ENCODE measurements around the gene MYO7A. TPM values are rescaled to one million over a fixed set of nuclear protein-coding genes. Genes with fewer than 3 reads are reported as not detected.

MYO7A gene
- polyA plus RNA-seq, 3 donors, result 3.6 to 6.4 (median 6.4) TPM

- 81 to 87% (median 83%) methylated on average over 9 of the region's 9 CpGs for WGBS, 3 donors
- no peak overlapping the region for H3K27ac ChIP-seq (ENCODE audit: low read depth, low read length)
These were observed 59.2 kb downstream of the MYO7A start for GRCh38 chr11:77187111-77187750.

GRCh38 chr11:77187776-77188632, 60.0 kb downstream of the MYO7A start:
- no peak overlapping the region for H3K27ac ChIP-seq (ENCODE audit: low read depth, low read length)
- WGBS, 3 donors, result 39 to 60% (median 60%) methylated on average over 7 of the region's 7 CpGs

- WGBS, 3 donors, result 83 to 89% (median 89%) methylated on average over 18 of the region's 18 CpGs
- H3K27ac ChIP-seq (ENCODE audit: low read depth, low read length), result no peak overlapping the region
These were observed 60.8 kb downstream of the MYO7A start for GRCh38 chr11:77188633-77189491.

- WGBS, 3 donors, result 93 to 95% (median 93%) methylated on average over 28 of the region's 28 CpGs
- no peak overlapping the region for H3K27ac ChIP-seq (ENCODE audit: low read depth, low read length)
These were observed 61.7 kb downstream of the MYO7A start for GRCh38 chr11:77189588-77190210.

GRCh38 chr11:77190331-77191075, 62.5 kb downstream of the MYO7A start:
- H3K27ac ChIP-seq (ENCODE audit: low read depth, low read length), result no peak overlapping the region
- 90 to 95% (median 92%) methylated on average over 21 of the region's 21 CpGs for WGBS, 3 donors

GRCh38 chr11:77191429-77191822, 63.4 kb downstream of the MYO7A start:
- no peak overlapping the region for H3K27ac ChIP-seq (ENCODE audit: low read depth, low read length)

GRCh38 chr11:77191823-77192495, 63.9 kb downstream of the MYO7A start:
- H3K27ac ChIP-seq (ENCODE audit: low read depth, low read length), result no peak overlapping the region
- 29 to 52% (median 47%) methylated on average over 27 of the region's 27 CpGs for WGBS, 3 donors

More at GRCh38 chr11:77191429-77191822, 63.4 kb downstream of the MYO7A start:
- 80 to 82% (median 81%) methylated on average over 11 of the region's 11 CpGs for WGBS, 3 donors

GRCh38 chr11:77193167-77193566, 65.1 kb downstream of the MYO7A start:
- no peak overlapping the region for H3K27ac ChIP-seq (ENCODE audit: low read depth, low read length)

GRCh38 chr11:77193911-77194830, 66.1 kb downstream of the MYO7A start:
- H3K27ac ChIP-seq (ENCODE audit: low read depth, low read length), result no peak overlapping the region
- whole genome bisulfite sequencing, 3 donors, result 91 to 94% (median 93%) methylated on average over 15 of the region's 15 CpGs

GRCh38 chr11:77195071-77195755, 67.2 kb downstream of the MYO7A start:
- H3K27ac ChIP-seq (ENCODE audit: low read depth, low read length), result no peak overlapping the region
- 78 to 90% (median 83%) methylated on average over 15 to 16 of the region's 16 CpGs for WGBS, 3 donors

- no peak overlapping the region for H3K27ac ChIP-seq (ENCODE audit: low read depth, low read length)
- WGBS, 3 donors, result 82 to 93% (median 90%) methylated on average over 8 of the region's 8 CpGs
These were observed 68.9 kb downstream of the MYO7A start for GRCh38 chr11:77196961-77197360.

GRCh38 chr11:77197626-77198320, 69.7 kb downstream of the MYO7A start:
- WGBS, 3 donors, result 88 to 92% (median 90%) methylated on average over 14 of the region's 14 CpGs
- H3K27ac ChIP-seq (ENCODE audit: low read depth, low read length), result no peak overlapping the region

GRCh38 chr11:77198440-77198849, 70.4 kb downstream of the MYO7A start:
- no peak overlapping the region for H3K27ac ChIP-seq (ENCODE audit: low read depth, low read length)
- 76 to 80% (median 77%) methylated on average over 11 of the region's 11 CpGs for WGBS, 3 donors

GRCh38 chr11:77199137-77199745, 71.2 kb downstream of the MYO7A start:
- 94 to 98% (median 96%) methylated on average over 13 of the region's 13 CpGs for WGBS, 3 donors

More at GRCh38 chr11:77199137-77199745, 71.2 kb downstream of the MYO7A start:
- no peak overlapping the region for H3K27ac ChIP-seq (ENCODE audit: low read depth, low read length)
